DOHH2 (cell line): ENCODE results near the gene TNNC1.
A peak's percentile ranks its signal among the peaks of the same experiment; 100 is the strongest.

Experiments used
- H3F3A ChIP-seq: fragments of 200-600 bp; sonication (generic), shearing (Covaris generic); 2 replicates; pipeline ENCODE4 v1.6.0; 2016; ENCODE audit warnings: antibody characterized with exemption, mild to moderate bottlenecking; ENCODE audit not compliant: control insufficient read depth, insufficient read depth
- H3K27ac ChIP-seq: fragments of 200-600 bp; sonication (generic); 2 replicates; pipeline ENCODE4 v1.5.1; 2014; ENCODE audit warnings: low read depth, mild to moderate bottlenecking, low read length, moderate library complexity
- H3K27me3 ChIP-seq: fragments of 200-600 bp; sonication (generic); 2 replicates; pipeline ENCODE4 v1.6.1; 2014; ENCODE audit warnings: mild to moderate bottlenecking, low read length, mixed read lengths; ENCODE audit not compliant: control insufficient read depth
- H3K36me3 ChIP-seq: fragments of 200-600 bp; sonication (generic); 2 replicates; pipeline ENCODE4 v1.6.1; 2014; ENCODE audit warnings: mild to moderate bottlenecking, low read length, moderate library complexity, mixed read lengths; ENCODE audit not compliant: control insufficient read depth
- H3K4me1 ChIP-seq: fragments of 200-600 bp; sonication (generic); 2 replicates; pipeline ENCODE4 v1.6.1; 2014; ENCODE audit warnings: mild to moderate bottlenecking, low read length, mixed read lengths; ENCODE audit not compliant: control insufficient read depth
- H3K4me2 ChIP-seq: fragments of 200-600 bp; sonication (generic); 2 replicates; pipeline ENCODE4 v1.6.0; 2014; ENCODE audit warnings: mild to moderate bottlenecking, low read length, moderate library complexity
- H3K4me3 ChIP-seq: fragments of 200-600 bp; sonication (generic); 2 replicates; pipeline ENCODE4 v1.5.1; 2014; ENCODE audit warnings: mild to moderate bottlenecking, low read length, mixed read lengths
- H3K79me2 ChIP-seq: fragments of 200-600 bp; sonication (generic); 2 replicates; pipeline ENCODE4 v1.6.1; 2014; ENCODE audit warnings: mild to moderate bottlenecking, low read length, mixed read lengths; ENCODE audit not compliant: control insufficient read depth
- H3K9me2 ChIP-seq: fragments of 200-600 bp; sonication (generic); replicated peaks from 2 replicates; pipeline ENCODE4 v1.6.1; 2014; ENCODE audit warnings: mild to moderate bottlenecking, low read length, mixed read lengths; ENCODE audit not compliant: control insufficient read depth
- H3K9me3 ChIP-seq: fragments of 200-600 bp; sonication (generic); 2 replicates; pipeline ENCODE4 v1.6.1; 2014; ENCODE audit warnings: antibody characterized with exemption, low read length, mixed read lengths; ENCODE audit not compliant: control insufficient read depth, insufficient read depth
- H4K20me1 ChIP-seq: fragments of 200-600 bp; sonication (generic); 2 replicates; pipeline ENCODE4 v1.6.0; 2014; ENCODE audit warnings: low read depth, mild to moderate bottlenecking, antibody characterized with exemption, low read length, moderate library complexity; ENCODE audit not compliant: control insufficient read depth, insufficient read depth
- EZH2phosphoT487 ChIP-seq: fragments of 200-600 bp; sonication (generic); IDR thresholded peaks from 2 replicates; pipeline ENCODE4 v1.6.1; 2017; ENCODE audit warnings: borderline replicate concordance, mild to moderate bottlenecking, antibody characterized with exemption, low read length, moderate library complexity, mixed read lengths
- TF ChIP-seq, protein P1 (sequence below): fragments of 200-600 bp; sonication (generic); IDR thresholded peaks from one replicate; pipeline ENCODE4 v1.5.1; 2014; ENCODE audit warnings: antibody characterized with exemption, mild to moderate bottlenecking, low read depth, low read length; ENCODE audit not compliant: poor library complexity, severe bottlenecking

TNNC1 gene

DNA sequence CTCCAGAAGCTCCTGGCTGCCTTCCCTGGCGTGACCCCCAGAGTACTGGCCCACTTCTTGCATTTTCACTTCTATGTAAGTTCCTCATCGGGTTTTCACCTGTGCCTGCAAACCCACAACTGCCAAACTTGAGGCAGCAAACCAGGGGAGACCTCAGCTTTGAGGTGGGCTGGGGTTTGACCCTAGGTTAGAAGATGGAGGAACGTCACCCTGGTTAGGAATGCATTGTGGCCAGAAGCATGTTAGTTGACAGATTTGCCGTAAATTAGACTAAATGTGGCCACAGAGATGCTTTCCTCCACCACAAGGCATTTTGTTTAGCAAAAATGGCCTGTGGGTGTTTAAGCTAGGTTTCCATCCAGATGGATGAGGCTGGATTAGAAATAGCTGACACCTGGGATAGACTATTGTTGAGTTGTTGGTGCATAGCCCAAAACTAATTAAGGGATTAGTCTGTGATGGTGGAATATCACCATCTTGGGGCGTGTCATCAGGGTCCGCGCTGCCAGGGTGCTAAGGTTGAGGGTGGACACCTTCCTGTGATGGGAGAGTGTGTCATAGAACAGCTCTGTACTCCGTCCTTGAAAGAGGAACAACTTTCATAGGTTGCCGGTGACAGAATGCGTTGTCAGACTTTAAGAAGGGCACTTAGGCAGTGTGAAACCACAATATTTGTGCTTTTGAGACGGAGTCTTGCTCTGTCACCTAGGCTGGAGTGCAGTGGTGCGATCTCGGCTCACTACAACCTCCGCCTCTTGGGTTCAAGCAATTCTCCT lies 5.1 kb upstream of the TNNC1 start:
- Histone ChIP-seq H3K9me3 (no peaks in the 10 kb centered on the region), H3K4me1 (peaks cover 23% of the 10 kb centered on the region), H3K79me2 (peaks cover 40% of the 10 kb centered on the region), H4K20me1 (no peaks in the 10 kb centered on the region), H3K4me2 (no peak overlapping the region), H3K36me3 (peaks cover 59% of the 10 kb centered on the region), H3K27ac (no peak overlapping the region), H3K27me3 (no peaks in the 10 kb centered on the region), H3K4me3 (no peak overlapping the region), H3K9me2 (no peaks in the 10 kb centered on the region), H3F3A (no peaks in the 10 kb centered on the region)
- no peak for TF ChIP-seq EZH2phosphoT487
- TF ChIP-seq, protein P1, sequence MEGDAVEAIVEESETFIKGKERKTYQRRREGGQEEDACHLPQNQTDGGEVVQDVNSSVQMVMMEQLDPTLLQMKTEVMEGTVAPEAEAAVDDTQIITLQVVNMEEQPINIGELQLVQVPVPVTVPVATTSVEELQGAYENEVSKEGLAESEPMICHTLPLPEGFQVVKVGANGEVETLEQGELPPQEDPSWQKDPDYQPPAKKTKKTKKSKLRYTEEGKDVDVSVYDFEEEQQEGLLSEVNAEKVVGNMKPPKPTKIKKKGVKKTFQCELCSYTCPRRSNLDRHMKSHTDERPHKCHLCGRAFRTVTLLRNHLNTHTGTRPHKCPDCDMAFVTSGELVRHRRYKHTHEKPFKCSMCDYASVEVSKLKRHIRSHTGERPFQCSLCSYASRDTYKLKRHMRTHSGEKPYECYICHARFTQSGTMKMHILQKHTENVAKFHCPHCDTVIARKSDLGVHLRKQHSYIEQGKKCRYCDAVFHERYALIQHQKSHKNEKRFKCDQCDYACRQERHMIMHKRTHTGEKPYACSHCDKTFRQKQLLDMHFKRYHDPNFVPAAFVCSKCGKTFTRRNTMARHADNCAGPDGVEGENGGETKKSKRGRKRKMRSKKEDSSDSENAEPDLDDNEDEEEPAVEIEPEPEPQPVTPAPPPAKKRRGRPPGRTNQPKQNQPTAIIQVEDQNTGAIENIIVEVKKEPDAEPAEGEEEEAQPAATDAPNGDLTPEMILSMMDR, result no peak

DNA sequence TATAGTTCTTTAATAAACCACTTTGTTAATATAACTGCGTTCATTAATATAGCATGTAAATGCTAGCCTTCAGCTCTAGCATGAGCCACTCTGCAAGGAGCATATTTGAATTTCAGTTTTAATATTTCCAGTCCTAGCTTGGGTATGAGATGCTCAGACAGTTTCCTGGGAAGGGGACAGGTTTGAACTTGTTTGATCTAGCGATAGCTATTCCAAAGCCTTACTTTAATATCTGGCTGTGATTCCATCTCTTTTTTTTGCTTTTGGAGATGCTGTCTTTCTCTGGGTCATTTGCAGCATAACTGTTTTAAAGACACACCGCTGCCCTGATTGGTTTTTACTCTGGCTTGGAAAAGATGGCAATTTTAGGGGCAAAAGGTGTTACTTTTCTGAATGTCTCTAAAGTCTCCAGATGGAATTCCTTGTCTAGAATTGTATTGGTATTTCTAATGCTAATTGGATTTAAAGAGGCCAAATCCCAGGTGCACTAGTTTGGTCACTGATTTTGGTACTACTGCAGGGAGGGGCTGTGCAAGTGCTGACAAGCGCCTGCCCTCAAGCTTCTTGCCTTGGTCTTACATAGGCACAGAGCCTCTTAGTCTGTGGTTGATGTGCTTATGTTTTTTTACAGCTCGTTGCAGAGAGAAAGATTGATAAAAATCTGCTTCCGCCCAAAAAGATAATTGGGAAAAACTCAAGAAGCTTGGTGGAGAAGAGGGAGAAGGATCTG lies 4.4 kb upstream of the TNNC1 start:
- Histone ChIP-seq H3K9me3 (no peaks in the 10 kb centered on the region), H3K79me2 (peaks cover 38% of the 10 kb centered on the region), H3K4me2 (no peak overlapping the region), H3K27ac (no peak overlapping the region), H3K9me2 (no peaks in the 10 kb centered on the region), H4K20me1 (no peaks in the 10 kb centered on the region), H3K4me1 (peaks cover 23% of the 10 kb centered on the region), H3F3A (no peaks in the 10 kb centered on the region), H3K27me3 (no peaks in the 10 kb centered on the region), H3K4me3 (no peak overlapping the region), H3K36me3 (peaks cover 55% of the 10 kb centered on the region)
- TF ChIP-seq EZH2phosphoT487, result no peak
- TF ChIP-seq, protein P1, result no peak

GRCh38 chr3:52456800-52457183 lies 3.0 kb upstream of the TNNC1 start:
- H3K9me2 ChIP-seq, result no peaks in the 10 kb centered on the region
- peaks cover 45% of the 10 kb centered on the region for H3K36me3 ChIP-seq
- H3K4me2 ChIP-seq, result peak overlapping the region; percentile 76
- no peak for TF ChIP-seq EZH2phosphoT487
- TF ChIP-seq, protein P1, result no peak
- no peaks in the 10 kb centered on the region for H3K9me3 ChIP-seq
- no peaks in the 10 kb centered on the region for H3K27me3 ChIP-seq
- H3F3A ChIP-seq, result no peaks in the 10 kb centered on the region
- peaks cover 32% of the 10 kb centered on the region for H3K79me2 ChIP-seq
- H3K4me1 ChIP-seq, result peaks cover 23% of the 10 kb centered on the region
- peak overlapping the region; percentile 91 for H3K4me3 ChIP-seq
- no peaks in the 10 kb centered on the region for H4K20me1 ChIP-seq
- no peak overlapping the region for H3K27ac ChIP-seq
